SU-DHL-6 (cell line): Measurements from ENCODE around the gene ZNF433.

Source experiments
- CTCF ChIP-seq: fragments of 200-600 bp; sonication (generic); IDR thresholded peaks from one replicate; pipeline ENCODE4 v1.5.1; 2017; ENCODE audit warnings: antibody characterized with exemption, mild to moderate bottlenecking, low read length, moderate library complexity; ENCODE audit not compliant: insufficient read depth, poor library complexity, severe bottlenecking
- EZH2phosphoT487 ChIP-seq: fragments of 200-600 bp; sonication (generic), shearing (Covaris generic); conservative IDR thresholded peaks from 2 replicates; pipeline ENCODE4 v1.6.1; 2018; ENCODE audit warnings: mild to moderate bottlenecking, antibody characterized with exemption, low read length, moderate library complexity, mixed read lengths

- TF ChIP-seq CTCF (no peak), EZH2phosphoT487 (no peak)
These were observed 8.4 kb upstream of the ZNF433 start for GRCh38 chr19:12043752-12044422.
